Smooth muscle cell (in vitro differentiated cells): ENCODE data around the gene SLC5A5. TPM values are rescaled to one million over a fixed set of nuclear protein-coding genes. Genes with fewer than 3 reads are reported as not detected.
"Not testable (repeated sequence)": the region's sequence is repeated elsewhere in the genome, so short reads cannot be mapped to it uniquely, and the experiment has no call there.

Source experiments
- DNase-seq: peaks from one replicate; lab custom pipeline; 2025; ENCODE audit not compliant: unreplicated experiment; lab: John Stamatoyannopoulos, UW
- H2AFZ ChIP-seq: fragments of 200-600 bp; sonication (generic); 2 replicates; pipeline ENCODE4 v1.6.0; 2016; ENCODE audit warnings: antibody characterized with exemption, low read depth, mild to moderate bottlenecking
- H3F3A ChIP-seq: fragments of 200-600 bp; sonication (generic); 2 replicates; pipeline ENCODE4 v1.6.0; 2017; ENCODE audit warnings: antibody characterized with exemption, low read depth
- H3K27ac ChIP-seq: fragments of 200-600 bp; sonication (generic); 2 replicates; pipeline ENCODE4 v1.5.1; 2016; ENCODE audit warnings: low read depth, mild to moderate bottlenecking
- H3K27me3 ChIP-seq: fragments of 200-600 bp; sonication (generic); 2 replicates; pipeline ENCODE4 v1.6.1; 2016; ENCODE audit warnings: low read depth, mild to moderate bottlenecking
- H3K36me3 ChIP-seq: fragments of 200-600 bp; sonication (generic); 2 replicates; pipeline ENCODE4 v1.5.1; 2016; ENCODE audit warnings: low read depth
- H3K4me1 ChIP-seq: fragments of 200-600 bp; sonication (generic); 2 replicates; pipeline ENCODE4 v1.5.1; 2016; ENCODE audit warnings: low read depth
- H3K4me2 ChIP-seq: fragments of 200-600 bp; sonication (generic); 2 replicates; pipeline ENCODE4 v1.6.0; 2016; ENCODE audit warnings: mild to moderate bottlenecking
- H3K4me3 ChIP-seq: fragments of 200-600 bp; sonication (generic); 2 replicates; pipeline ENCODE4 v1.5.1; 2016; ENCODE audit warnings: mild to moderate bottlenecking
- H3K79me2 ChIP-seq: fragments of 200-600 bp; sonication (generic); 2 replicates; pipeline ENCODE4 v1.6.0; 2016; ENCODE audit warnings: low read depth, mild to moderate bottlenecking
- H3K9ac ChIP-seq: fragments of 200-600 bp; sonication (generic); 2 replicates; pipeline ENCODE4 v1.6.0; 2016; ENCODE audit warnings: low read depth
- H3K9me3 ChIP-seq: fragments of 200-600 bp; sonication (generic); replicated peaks from 2 replicates; pipeline ENCODE4 v1.5.1; 2016; ENCODE audit warnings: low read depth
- H4K20me1 ChIP-seq: fragments of 200-600 bp; sonication (generic); 2 replicates; pipeline ENCODE4 v1.6.0; 2016; ENCODE audit warnings: low read depth
- WGBS: methylation state at CpG from one replicate; pipeline ENCODE4 v1.1.7; 2016; ENCODE audit warnings: low lambda C conversion rate; 5-methylcytosine and 5-hydroxymethylcytosine counted together
- polyA plus RNA-seq: library from polyadenylated mRNA; unstranded; fragments of >200 nt; fragmentation: Nextera tagmentation; extraction: Ambion mirVana; gene quantifications from 2 replicates; pipeline ENCODE4 v1.2.1, GENCODE V29; 2016
- total RNA-seq: library from RNA; depleted of rRNA; stranded (reverse); fragments of >200 nt; gene quantifications from 2 replicates; pipeline ENCODE4 v1.2.3, GENCODE V29; 2014
- TF ChIP-seq, protein P1 (sequence below): fragments of 200-600 bp; sonication (generic); IDR thresholded peaks from 2 replicates; pipeline ENCODE4 v1.5.1; 2017; ENCODE audit warnings: borderline replicate concordance, mild to moderate bottlenecking, antibody characterized with exemption; ENCODE audit not compliant: insufficient read depth, poor library complexity, severe bottlenecking

Gene SLC5A5
- total and polyA plus RNA-seq, 2 experiments from 2014 or later, result not detected

DNA sequence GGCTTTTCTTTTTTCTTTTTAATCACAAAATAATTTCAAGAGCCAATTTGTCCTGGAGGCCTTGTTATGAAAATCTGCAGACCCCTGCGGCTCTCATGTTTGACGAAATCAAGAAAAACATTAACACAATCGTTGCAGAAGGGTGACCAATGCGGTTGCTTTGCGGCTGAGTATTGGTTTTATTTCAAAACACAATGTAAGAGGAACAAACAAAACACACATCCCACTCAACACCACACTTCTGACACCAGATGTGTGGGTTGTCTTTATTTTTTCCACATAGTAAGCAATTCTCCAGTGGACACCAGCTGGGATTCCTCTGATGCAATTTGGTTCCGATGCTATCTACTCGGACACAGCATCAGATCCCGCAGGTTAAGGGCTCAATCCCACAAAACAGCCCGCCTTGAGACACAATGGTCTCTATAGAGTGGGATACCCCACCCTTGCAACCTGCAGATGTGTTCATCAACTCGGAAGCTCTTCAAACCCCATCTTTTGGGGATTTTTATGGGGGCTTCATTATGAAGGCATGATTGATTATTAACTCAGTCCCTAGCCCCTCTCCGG is 39.1 kb downstream of the SLC5A5 start:
- H3K4me2 ChIP-seq, result no peak overlapping the region
- H3K27ac ChIP-seq, result no peak overlapping the region
- TF ChIP-seq, protein P1, sequence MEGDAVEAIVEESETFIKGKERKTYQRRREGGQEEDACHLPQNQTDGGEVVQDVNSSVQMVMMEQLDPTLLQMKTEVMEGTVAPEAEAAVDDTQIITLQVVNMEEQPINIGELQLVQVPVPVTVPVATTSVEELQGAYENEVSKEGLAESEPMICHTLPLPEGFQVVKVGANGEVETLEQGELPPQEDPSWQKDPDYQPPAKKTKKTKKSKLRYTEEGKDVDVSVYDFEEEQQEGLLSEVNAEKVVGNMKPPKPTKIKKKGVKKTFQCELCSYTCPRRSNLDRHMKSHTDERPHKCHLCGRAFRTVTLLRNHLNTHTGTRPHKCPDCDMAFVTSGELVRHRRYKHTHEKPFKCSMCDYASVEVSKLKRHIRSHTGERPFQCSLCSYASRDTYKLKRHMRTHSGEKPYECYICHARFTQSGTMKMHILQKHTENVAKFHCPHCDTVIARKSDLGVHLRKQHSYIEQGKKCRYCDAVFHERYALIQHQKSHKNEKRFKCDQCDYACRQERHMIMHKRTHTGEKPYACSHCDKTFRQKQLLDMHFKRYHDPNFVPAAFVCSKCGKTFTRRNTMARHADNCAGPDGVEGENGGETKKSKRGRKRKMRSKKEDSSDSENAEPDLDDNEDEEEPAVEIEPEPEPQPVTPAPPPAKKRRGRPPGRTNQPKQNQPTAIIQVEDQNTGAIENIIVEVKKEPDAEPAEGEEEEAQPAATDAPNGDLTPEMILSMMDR, result no peak

DNA sequence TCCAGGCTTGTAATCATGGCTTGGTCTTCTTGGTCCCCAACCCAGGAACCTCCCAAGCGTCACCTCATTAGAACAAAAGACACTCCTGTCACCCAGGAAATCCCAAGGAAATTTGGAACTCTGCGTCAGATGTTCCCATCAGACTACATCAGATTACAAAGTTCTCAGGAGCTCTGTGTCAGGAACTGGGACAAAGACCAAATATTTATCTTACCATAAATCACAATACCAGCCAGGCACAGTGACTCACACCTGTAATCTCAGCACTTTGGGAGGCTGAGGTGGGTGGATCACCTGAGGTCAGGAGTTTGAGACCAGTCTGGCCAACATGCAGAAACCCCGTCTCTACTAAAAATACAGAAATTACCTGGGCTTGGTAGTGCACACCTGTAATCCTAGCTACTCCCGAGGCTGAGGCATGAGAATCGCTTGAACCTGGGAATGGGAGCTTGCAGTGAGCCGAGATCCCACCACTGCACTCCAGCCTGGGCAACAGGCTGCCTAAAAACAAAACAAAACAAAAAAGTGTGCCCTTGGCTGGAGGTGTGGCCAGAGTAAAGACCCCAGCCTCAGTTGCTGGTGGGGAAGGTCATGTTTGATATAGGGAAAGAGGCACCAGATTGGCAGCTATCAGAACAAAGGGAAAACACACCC is 44.3 kb downstream of the SLC5A5 start:
- H3K79me2 ChIP-seq, result no peaks in the 10 kb centered on the region
- H3K27ac ChIP-seq, result no peak overlapping the region
- no peak overlapping the region for H3K4me2 ChIP-seq
- H3K9ac ChIP-seq, result no peak overlapping the region
- no peaks in the 10 kb centered on the region for H3K36me3 ChIP-seq
- H3F3A ChIP-seq, result no peaks in the 10 kb centered on the region
- no peak overlapping the region for H3K4me3 ChIP-seq
- H3K27me3 ChIP-seq, result no peaks in the 10 kb centered on the region
- H4K20me1 ChIP-seq, result no peaks in the 10 kb centered on the region
- TF ChIP-seq, protein P1, result no peak
- H2AFZ ChIP-seq, result no peak overlapping the region
- WGBS, result 79% methylated on average over 6 of the region's 6 CpGs
- H3K9me3 ChIP-seq, result no peaks in the 10 kb centered on the region
- no peak for DNase-seq
- H3K4me1 ChIP-seq, result no peaks in the 10 kb centered on the region

More for the DNA sequence above, 39.1 kb downstream of the SLC5A5 start:
- Histone ChIP-seq H3F3A (no peaks in the 10 kb centered on the region), H3K27me3 (no peaks in the 10 kb centered on the region), H2AFZ (no peak overlapping the region), H4K20me1 (no peaks in the 10 kb centered on the region), H3K4me1 (no peaks in the 10 kb centered on the region), H3K9ac (no peak overlapping the region), H3K79me2 (no peaks in the 10 kb centered on the region), H3K36me3 (no peaks in the 10 kb centered on the region), H3K4me3 (no peak overlapping the region), H3K9me3 (peaks cover 3% of the 10 kb centered on the region)
- WGBS, result 84% methylated on average over 11 of the region's 11 CpGs
- DNase-seq, result no peak

DNA sequence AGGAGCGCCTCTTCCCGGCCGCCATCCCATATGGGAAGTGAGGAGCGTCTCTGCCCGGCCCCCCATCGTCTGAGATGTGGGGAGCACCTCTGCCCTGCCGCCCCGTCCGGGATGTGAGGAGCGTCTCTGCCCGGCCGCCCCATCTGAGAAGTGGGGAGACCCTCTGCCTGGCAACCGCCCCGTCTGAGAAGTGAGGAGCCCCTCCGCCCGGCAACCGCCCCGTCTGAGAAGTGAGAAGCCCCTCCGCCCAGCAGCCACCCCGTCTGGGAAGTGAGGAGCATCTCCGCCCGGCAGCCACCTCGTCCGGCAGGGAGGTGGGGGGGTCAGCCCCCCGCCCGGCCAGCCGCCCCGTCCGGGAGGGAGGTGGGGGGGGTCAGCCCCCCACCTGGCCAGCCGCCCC is 46.4 kb downstream of the SLC5A5 start:
- H3K4me3 ChIP-seq, H3K4me1 ChIP-seq, DNase-seq, H3K9me3 ChIP-seq, H2AFZ ChIP-seq, H3K4me2 ChIP-seq, H3F3A ChIP-seq, H4K20me1 ChIP-seq, H3K27me3 ChIP-seq, H3K9ac ChIP-seq, H3K27ac ChIP-seq, H3K36me3 ChIP-seq, H3K79me2 ChIP-seq: not testable (repeated sequence)
- 100% methylated on average over 6 of the region's 30 CpGs for WGBS

DNA sequence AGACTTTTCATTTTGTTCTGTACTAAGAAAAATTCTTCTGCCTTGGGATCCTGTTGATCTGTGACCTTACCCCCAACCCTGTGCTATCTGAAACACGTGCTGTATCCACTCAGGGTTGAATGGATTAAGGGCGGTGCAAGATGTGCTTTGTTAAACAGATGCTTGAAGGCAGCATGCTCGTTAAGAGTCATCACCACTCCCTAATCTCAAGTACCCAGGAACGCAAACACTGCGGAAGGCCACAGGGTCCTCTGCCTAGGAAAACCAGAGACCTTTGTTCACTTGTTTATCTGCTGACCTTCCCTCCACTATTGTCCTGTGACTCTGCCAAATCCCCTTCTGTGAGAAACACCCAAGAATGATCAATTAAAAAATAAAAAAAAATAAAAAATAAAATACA is 47.4 kb downstream of the SLC5A5 start:
- not testable (repeated sequence) for H2AFZ ChIP-seq, H3K27ac ChIP-seq, H3K9ac ChIP-seq, H3F3A ChIP-seq, H3K4me3 ChIP-seq, H3K79me2 ChIP-seq, H4K20me1 ChIP-seq, H3K9me3 ChIP-seq, H3K27me3 ChIP-seq, H3K4me1 ChIP-seq, DNase-seq, H3K36me3 ChIP-seq, H3K4me2 ChIP-seq
- 74% methylated on average over 5 of the region's 5 CpGs for WGBS
